ENCODE results near the gene PRPF6.

PRPF6 gene

GRCh38 chr20:64065062-64065973 lies 84.4 kb downstream of the PRPF6 start:
- no peaks in the 10 kb centered on the region for H3K27me3 ChIP-seq (ENCODE audit: control insufficient read depth in 1 of 2, insufficient read depth in 2 of 2, low read length in 2 of 2)
- H3K27ac ChIP-seq (ENCODE audit: low read depth, low read length) = no peak overlapping the region
- H3K36me3 ChIP-seq (ENCODE audit: insufficient read depth, low read length) = peaks cover 4% of the 10 kb centered on the region
- H3K9ac ChIP-seq (ENCODE audit: low read length) = no peak overlapping the region
- H3K9me3 ChIP-seq (ENCODE audit: low read length) = no peaks in the 10 kb centered on the region
- H3K4me3 ChIP-seq (ENCODE audit: low read depth in 1 of 2, low read length in 2 of 2) = no peak overlapping the region
- peaks cover 18% of the 10 kb centered on the region for H3K4me1 ChIP-seq (ENCODE audit: insufficient read depth, low read length)

- no peaks in the 10 kb centered on the region for H3K9me3 ChIP-seq (ENCODE audit: low read length)
- H3K4me1 ChIP-seq (ENCODE audit: insufficient read depth, low read length) = peaks cover 18% of the 10 kb centered on the region
- no peak overlapping the region for H3K4me3 ChIP-seq (ENCODE audit: low read depth in 1 of 2, low read length in 2 of 2)
- H3K27me3 ChIP-seq (ENCODE audit: control insufficient read depth in 1 of 2, insufficient read depth in 2 of 2, low read length in 2 of 2) = no peaks in the 10 kb centered on the region
- H3K9ac ChIP-seq (ENCODE audit: low read length) = no peak overlapping the region
- H3K36me3 ChIP-seq (ENCODE audit: insufficient read depth, low read length) = peaks cover 5% of the 10 kb centered on the region
- no peak overlapping the region for H3K27ac ChIP-seq (ENCODE audit: low read depth, low read length)
Observed at GRCh38 chr20:64065974-64066343, 85.0 kb downstream of the PRPF6 start.

GRCh38 chr20:64067005-64067632 lies 86.2 kb downstream of the PRPF6 start:
- Histone ChIP-seq H3K9ac (ENCODE audit: low read length) (no peak overlapping the region), H3K36me3 (ENCODE audit: insufficient read depth, low read length) (peaks cover 5% of the 10 kb centered on the region), H3K4me1 (ENCODE audit: insufficient read depth, low read length) (peaks cover 15% of the 10 kb centered on the region), H3K9me3 (ENCODE audit: low read length) (no peaks in the 10 kb centered on the region), H3K4me3 (ENCODE audit: low read depth in 1 of 2, low read length in 2 of 2) (no peak overlapping the region), H3K27ac (ENCODE audit: low read depth, low read length) (no peak overlapping the region), H3K27me3 (ENCODE audit: control insufficient read depth in 1 of 2, insufficient read depth in 2 of 2, low read length in 2 of 2) (no peaks in the 10 kb centered on the region)

- peaks cover 5% of the 10 kb centered on the region for H3K36me3 ChIP-seq (ENCODE audit: insufficient read depth, low read length)
- H3K27ac ChIP-seq (ENCODE audit: low read depth, low read length) = no peak overlapping the region
- no peaks in the 10 kb centered on the region for H3K27me3 ChIP-seq (ENCODE audit: control insufficient read depth in 1 of 2, insufficient read depth in 2 of 2, low read length in 2 of 2)
- no peak overlapping the region for H3K9ac ChIP-seq (ENCODE audit: low read length)
- H3K4me1 ChIP-seq (ENCODE audit: insufficient read depth, low read length) = peaks cover 9% of the 10 kb centered on the region
- H3K4me3 ChIP-seq (ENCODE audit: low read depth in 1 of 2, low read length in 2 of 2) = no peak overlapping the region
- H3K9me3 ChIP-seq (ENCODE audit: low read length) = no peaks in the 10 kb centered on the region
Observed at GRCh38 chr20:64067733-64068307, 86.9 kb downstream of the PRPF6 start.

- Histone ChIP-seq H3K4me3 (ENCODE audit: low read depth in 1 of 2, low read length in 2 of 2) (no peak overlapping the region), H3K27ac (ENCODE audit: low read depth, low read length) (no peak overlapping the region), H3K36me3 (ENCODE audit: insufficient read depth, low read length) (peaks cover 5% of the 10 kb centered on the region), H3K27me3 (ENCODE audit: control insufficient read depth in 1 of 2, insufficient read depth in 2 of 2, low read length in 2 of 2) (no peaks in the 10 kb centered on the region), H3K4me1 (ENCODE audit: insufficient read depth, low read length) (peaks cover 9% of the 10 kb centered on the region), H3K9ac (ENCODE audit: low read length) (no peak overlapping the region), H3K9me3 (ENCODE audit: low read length) (no peaks in the 10 kb centered on the region)
Observed at GRCh38 chr20:64068386-64069208, 87.7 kb downstream of the PRPF6 start.

GRCh38 chr20:64069209-64069613 lies 88.3 kb downstream of the PRPF6 start:
- H3K9me3 ChIP-seq (ENCODE audit: low read length) = no peaks in the 10 kb centered on the region
- H3K27ac ChIP-seq (ENCODE audit: low read depth, low read length) = no peak overlapping the region
- H3K4me3 ChIP-seq (ENCODE audit: low read depth in 1 of 2, low read length in 2 of 2) = no peak overlapping the region
- peaks cover 4% of the 10 kb centered on the region for H3K4me1 ChIP-seq (ENCODE audit: insufficient read depth, low read length)
- H3K27me3 ChIP-seq (ENCODE audit: control insufficient read depth in 1 of 2, insufficient read depth in 2 of 2, low read length in 2 of 2) = no peaks in the 10 kb centered on the region
- H3K9ac ChIP-seq (ENCODE audit: low read length) = no peak overlapping the region
- H3K36me3 ChIP-seq (ENCODE audit: insufficient read depth, low read length) = peaks cover 5% of the 10 kb centered on the region

GRCh38 chr20:64069614-64070243 lies 88.8 kb downstream of the PRPF6 start:
- no peaks in the 10 kb centered on the region for H3K9me3 ChIP-seq (ENCODE audit: low read length)
- H3K4me1 ChIP-seq (ENCODE audit: insufficient read depth, low read length) = no peaks in the 10 kb centered on the region
- no peak overlapping the region for H3K9ac ChIP-seq (ENCODE audit: low read length)
- H3K27ac ChIP-seq (ENCODE audit: low read depth, low read length) = no peak overlapping the region
- H3K27me3 ChIP-seq (ENCODE audit: control insufficient read depth in 1 of 2, insufficient read depth in 2 of 2, low read length in 2 of 2) = no peaks in the 10 kb centered on the region
- H3K4me3 ChIP-seq (ENCODE audit: low read depth in 1 of 2, low read length in 2 of 2) = no peak overlapping the region
- peaks cover 5% of the 10 kb centered on the region for H3K36me3 ChIP-seq (ENCODE audit: insufficient read depth, low read length)

GRCh38 chr20:64070244-64070993 lies 89.5 kb downstream of the PRPF6 start:
- H3K36me3 ChIP-seq (ENCODE audit: insufficient read depth, low read length) = peaks cover 5% of the 10 kb centered on the region
- no peak overlapping the region for H3K27ac ChIP-seq (ENCODE audit: low read depth, low read length)
- H3K4me1 ChIP-seq (ENCODE audit: insufficient read depth, low read length) = no peaks in the 10 kb centered on the region

GRCh38 chr20:64071341-64072332 lies 90.7 kb downstream of the PRPF6 start:
- H3K4me1 ChIP-seq (ENCODE audit: insufficient read depth, low read length) = no peaks in the 10 kb centered on the region
- H3K9ac ChIP-seq (ENCODE audit: low read length) = no peak overlapping the region
- no peak overlapping the region for H3K4me3 ChIP-seq (ENCODE audit: low read depth in 1 of 2, low read length in 2 of 2)
- no peaks in the 10 kb centered on the region for H3K27me3 ChIP-seq (ENCODE audit: control insufficient read depth in 1 of 2, insufficient read depth in 2 of 2, low read length in 2 of 2)
- H3K27ac ChIP-seq (ENCODE audit: low read depth, low read length) = no peak overlapping the region
- peaks cover 5% of the 10 kb centered on the region for H3K36me3 ChIP-seq (ENCODE audit: insufficient read depth, low read length)
- H3K9me3 ChIP-seq (ENCODE audit: low read length) = no peaks in the 10 kb centered on the region

More at GRCh38 chr20:64070244-64070993, 89.5 kb downstream of the PRPF6 start:
- no peaks in the 10 kb centered on the region for H3K27me3 ChIP-seq (ENCODE audit: control insufficient read depth in 1 of 2, insufficient read depth in 2 of 2, low read length in 2 of 2)
- H3K4me3 ChIP-seq (ENCODE audit: low read depth in 1 of 2, low read length in 2 of 2) = no peak overlapping the region
- H3K9me3 ChIP-seq (ENCODE audit: low read length) = no peaks in the 10 kb centered on the region
- no peak overlapping the region for H3K9ac ChIP-seq (ENCODE audit: low read length)
